Measurements from ENCODE around the gene ZSWIM8.

Gene ZSWIM8

GRCh38 chr10:73763343-73763742, 22.1 kb upstream of the ZSWIM8 start:
- TF ChIP-seq ZBTB7A (IDR thresholded peaks at IDR 0.05; ENCODE audit: low read depth), result no peak
- no peak for TF ChIP-seq EP300 (IDR thresholded peaks at IDR 0.05; ENCODE audit: borderline replicate concordance)
- no peak for TF ChIP-seq TEAD4 (IDR thresholded peaks at IDR 0.05)

DNA sequence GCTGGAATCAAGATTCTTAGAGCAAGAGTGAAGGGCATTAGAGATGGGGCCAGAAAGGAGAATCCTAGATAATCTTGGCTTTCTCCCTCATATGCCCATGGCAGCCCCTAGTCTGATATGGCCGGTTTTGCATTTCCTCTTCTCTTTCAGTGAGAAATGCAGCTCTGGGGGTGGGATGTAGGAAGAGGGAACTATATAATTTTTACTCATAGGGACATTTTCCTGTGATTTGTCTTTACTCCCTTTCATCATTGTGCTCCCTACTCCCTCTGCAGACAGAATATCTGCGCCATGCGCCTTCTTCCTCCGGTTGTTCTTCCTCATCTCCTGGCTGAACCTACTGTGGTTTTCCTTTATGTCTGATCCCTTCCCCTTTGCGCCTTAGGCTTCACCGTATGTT, 20.3 kb upstream of the ZSWIM8 start:
- TF ChIP-seq TEAD4 (IDR thresholded peaks at IDR 0.05) (no peak), CREB1 (IDR thresholded peaks at IDR 0.05; ENCODE audit: low read depth) (no peak), NFIC (IDR thresholded peaks at IDR 0.05) (no peak), EGR1 (IDR thresholded peaks at IDR 0.05) (no peak), YY1 (IDR thresholded peaks at IDR 0.05; ENCODE audit: low read depth) (no peak)
- TF ChIP-seq, protein P1, sequence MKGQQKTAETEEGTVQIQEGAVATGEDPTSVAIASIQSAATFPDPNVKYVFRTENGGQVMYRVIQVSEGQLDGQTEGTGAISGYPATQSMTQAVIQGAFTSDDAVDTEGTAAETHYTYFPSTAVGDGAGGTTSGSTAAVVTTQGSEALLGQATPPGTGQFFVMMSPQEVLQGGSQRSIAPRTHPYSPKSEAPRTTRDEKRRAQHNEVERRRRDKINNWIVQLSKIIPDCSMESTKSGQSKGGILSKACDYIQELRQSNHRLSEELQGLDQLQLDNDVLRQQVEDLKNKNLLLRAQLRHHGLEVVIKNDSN (IDR thresholded peaks at IDR 0.05), result no peak
- TF ChIP-seq, protein P2, sequence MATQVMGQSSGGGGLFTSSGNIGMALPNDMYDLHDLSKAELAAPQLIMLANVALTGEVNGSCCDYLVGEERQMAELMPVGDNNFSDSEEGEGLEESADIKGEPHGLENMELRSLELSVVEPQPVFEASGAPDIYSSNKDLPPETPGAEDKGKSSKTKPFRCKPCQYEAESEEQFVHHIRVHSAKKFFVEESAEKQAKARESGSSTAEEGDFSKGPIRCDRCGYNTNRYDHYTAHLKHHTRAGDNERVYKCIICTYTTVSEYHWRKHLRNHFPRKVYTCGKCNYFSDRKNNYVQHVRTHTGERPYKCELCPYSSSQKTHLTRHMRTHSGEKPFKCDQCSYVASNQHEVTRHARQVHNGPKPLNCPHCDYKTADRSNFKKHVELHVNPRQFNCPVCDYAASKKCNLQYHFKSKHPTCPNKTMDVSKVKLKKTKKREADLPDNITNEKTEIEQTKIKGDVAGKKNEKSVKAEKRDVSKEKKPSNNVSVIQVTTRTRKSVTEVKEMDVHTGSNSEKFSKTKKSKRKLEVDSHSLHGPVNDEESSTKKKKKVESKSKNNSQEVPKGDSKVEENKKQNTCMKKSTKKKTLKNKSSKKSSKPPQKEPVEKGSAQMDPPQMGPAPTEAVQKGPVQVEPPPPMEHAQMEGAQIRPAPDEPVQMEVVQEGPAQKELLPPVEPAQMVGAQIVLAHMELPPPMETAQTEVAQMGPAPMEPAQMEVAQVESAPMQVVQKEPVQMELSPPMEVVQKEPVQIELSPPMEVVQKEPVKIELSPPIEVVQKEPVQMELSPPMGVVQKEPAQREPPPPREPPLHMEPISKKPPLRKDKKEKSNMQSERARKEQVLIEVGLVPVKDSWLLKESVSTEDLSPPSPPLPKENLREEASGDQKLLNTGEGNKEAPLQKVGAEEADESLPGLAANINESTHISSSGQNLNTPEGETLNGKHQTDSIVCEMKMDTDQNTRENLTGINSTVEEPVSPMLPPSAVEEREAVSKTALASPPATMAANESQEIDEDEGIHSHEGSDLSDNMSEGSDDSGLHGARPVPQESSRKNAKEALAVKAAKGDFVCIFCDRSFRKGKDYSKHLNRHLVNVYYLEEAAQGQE (IDR thresholded peaks at IDR 0.05; ENCODE audit: low read depth), result no peak

DNA sequence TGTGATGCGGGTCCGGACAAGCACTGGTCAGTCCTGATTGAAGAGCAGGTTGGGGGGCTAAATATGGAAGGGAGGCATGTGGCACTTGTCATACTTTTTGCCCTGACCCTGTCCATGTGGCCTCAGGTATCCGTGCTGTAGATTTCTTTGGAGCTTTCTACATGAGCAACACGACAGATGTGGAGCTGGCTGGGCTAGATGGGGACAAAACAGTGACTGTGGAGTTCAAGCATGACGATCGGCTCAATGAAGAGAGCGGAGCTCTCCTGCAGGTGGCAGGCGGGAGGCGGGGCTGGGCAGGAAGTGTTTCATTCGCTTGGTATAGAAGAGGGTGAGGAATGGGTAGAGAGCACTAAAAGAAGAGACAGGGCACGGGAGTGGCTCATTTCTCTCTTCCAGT, 16.5 kb upstream of the ZSWIM8 start:
- TF ChIP-seq, protein P1 (IDR thresholded peaks at IDR 0.05), result no peak
- TF ChIP-seq ZBTB7A (IDR thresholded peaks at IDR 0.05; ENCODE audit: low read depth) (no peak), TCF12 (IDR thresholded peaks at IDR 0.05; ENCODE audit: low read depth) (no peak), FOXM1 (IDR thresholded peaks at IDR 0.05; ENCODE audit: borderline replicate concordance, low read depth) (no peak), TEAD4 (IDR thresholded peaks at IDR 0.05) (no peak), YY1 (IDR thresholded peaks at IDR 0.05; ENCODE audit: low read depth) (no peak), EGR1 (IDR thresholded peaks at IDR 0.05) (no peak), EP300 (IDR thresholded peaks at IDR 0.05; ENCODE audit: borderline replicate concordance) (no peak), RAD21 (IDR thresholded peaks at IDR 0.05; ENCODE audit: low read depth) (no peak), CREB1 (IDR thresholded peaks at IDR 0.05; ENCODE audit: low read depth) (no peak), NFIC (IDR thresholded peaks at IDR 0.05) (no peak), CEBPB (IDR thresholded peaks at IDR 0.05) (no peak), TAF1 (IDR thresholded peaks at IDR 0.05; ENCODE audit: low read depth) (no peak)
- TF ChIP-seq, protein P2 (IDR thresholded peaks at IDR 0.05; ENCODE audit: low read depth), result no peak
- TF ChIP-seq, protein P3, sequence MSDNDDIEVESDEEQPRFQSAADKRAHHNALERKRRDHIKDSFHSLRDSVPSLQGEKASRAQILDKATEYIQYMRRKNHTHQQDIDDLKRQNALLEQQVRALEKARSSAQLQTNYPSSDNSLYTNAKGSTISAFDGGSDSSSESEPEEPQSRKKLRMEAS (IDR thresholded peaks at IDR 0.05), result no peak

- TF ChIP-seq FOXM1 (IDR thresholded peaks at IDR 0.05; ENCODE audit: borderline replicate concordance, low read depth) (no peak), CREB1 (IDR thresholded peaks at IDR 0.05; ENCODE audit: low read depth) (no peak), TAF1 (IDR thresholded peaks at IDR 0.05; ENCODE audit: low read depth) (no peak), RAD21 (IDR thresholded peaks at IDR 0.05; ENCODE audit: low read depth) (no peak), NFIC (IDR thresholded peaks at IDR 0.05) (no peak), CEBPB (IDR thresholded peaks at IDR 0.05) (no peak), TEAD4 (IDR thresholded peaks at IDR 0.05) (no peak), EGR1 (IDR thresholded peaks at IDR 0.05) (no peak), YY1 (IDR thresholded peaks at IDR 0.05; ENCODE audit: low read depth) (no peak), TCF12 (IDR thresholded peaks at IDR 0.05; ENCODE audit: low read depth) (no peak), ZBTB7A (IDR thresholded peaks at IDR 0.05; ENCODE audit: low read depth) (no peak), EP300 (IDR thresholded peaks at IDR 0.05; ENCODE audit: borderline replicate concordance) (no peak)
- TF ChIP-seq, protein P1 (IDR thresholded peaks at IDR 0.05), result no peak
- TF ChIP-seq, protein P2 (IDR thresholded peaks at IDR 0.05; ENCODE audit: low read depth), result no peak
Measured at GRCh38 chr10:73769396-73769795, 16.0 kb upstream of the ZSWIM8 start.
